ENCODE measurements around the gene NAT14. TPM values are rescaled to one million over a fixed set of nuclear protein-coding genes. Genes with fewer than 3 reads are reported as not detected.

The NAT14 gene
- total and polyA plus RNA-seq, 2 experiments from 2014 or later, result 56.5 to 138 TPM

- Histone ChIP-seq H3K4me3 (no peak overlapping the region), H3K4me1 (ENCODE audit: low read depth) (no peaks in the 10 kb centered on the region), H3K27ac (no peak overlapping the region), H3K9me3 (ENCODE audit: low read depth) (no peaks in the 10 kb centered on the region), H3K36me3 (no peaks in the 10 kb centered on the region), H3K27me3 (peaks cover 85% of the 10 kb centered on the region)
- DNase-seq (ENCODE audit: low read depth in 1 of 2, low spot score in 1 of 2), result no peak
- no peak for TF ChIP-seq CTCF (IDR thresholded peaks at IDR 0.05; ENCODE audit: low read depth, low read length)
Observed at GRCh38 chr19:55441319-55441691, 43.7 kb upstream of the NAT14 start.

- H3K4me3 ChIP-seq, result no peak overlapping the region
- H3K27ac ChIP-seq, result no peak overlapping the region
- no peaks in the 10 kb centered on the region for H3K36me3 ChIP-seq
- no peaks in the 10 kb centered on the region for H3K4me1 ChIP-seq (ENCODE audit: low read depth)
- no peak for TF ChIP-seq CTCF (IDR thresholded peaks at IDR 0.05; ENCODE audit: low read depth, low read length)
- DNase-seq (ENCODE audit: low read depth in 1 of 2, low spot score in 1 of 2), result no peak
- H3K9me3 ChIP-seq (ENCODE audit: low read depth), result no peaks in the 10 kb centered on the region
- H3K27me3 ChIP-seq, result peaks cover 90% of the 10 kb centered on the region
Observed at GRCh38 chr19:55441692-55442321, 43.2 kb upstream of the NAT14 start.

- Histone ChIP-seq H3K27ac (no peak overlapping the region), H3K36me3 (no peaks in the 10 kb centered on the region), H3K4me1 (ENCODE audit: low read depth) (no peaks in the 10 kb centered on the region), H3K4me3 (no peak overlapping the region), H3K27me3 (peaks cover 96% of the 10 kb centered on the region), H3K9me3 (ENCODE audit: low read depth) (no peaks in the 10 kb centered on the region)
- no peak for DNase-seq (ENCODE audit: low read depth in 1 of 2, low spot score in 1 of 2)
- no peak for TF ChIP-seq CTCF (IDR thresholded peaks at IDR 0.05; ENCODE audit: low read depth, low read length)
Observed at GRCh38 chr19:55442372-55442961, 42.5 kb upstream of the NAT14 start.

- no peak within 1 kb of the TSS for H3K4me3 ChIP-seq
- no peak for DNase-seq (ENCODE audit: low read depth in 1 of 2, low spot score in 1 of 2)
- peaks cover 100% of the 10 kb centered on the region for H3K27me3 ChIP-seq
- no peaks in the 10 kb centered on the region for H3K9me3 ChIP-seq (ENCODE audit: low read depth)
- no peaks in the 10 kb centered on the region for H3K4me1 ChIP-seq (ENCODE audit: low read depth)
- H3K27ac ChIP-seq, result no peak within 1 kb of the TSS
- H3K36me3 ChIP-seq, result no peaks in the 10 kb centered on the region
- TF ChIP-seq CTCF (IDR thresholded peaks at IDR 0.05; ENCODE audit: low read depth, low read length), result no peak
Observed at GRCh38 chr19:55443045-55443823, 41.8 kb upstream of the NAT14 start, which contains the start of gene SHISA7. SHISA7 (minus strand) TSS chr19:55443300; CDS start chr19:55442863, 437 bp downstream.

GRCh38 chr19:55443824-55444480 is 41.0 kb upstream of the NAT14 start:
- Histone ChIP-seq H3K9me3 (ENCODE audit: low read depth) (no peaks in the 10 kb centered on the region), H3K4me3 (no peak overlapping the region), H3K27me3 (peaks cover 100% of the 10 kb centered on the region), H3K4me1 (ENCODE audit: low read depth) (no peaks in the 10 kb centered on the region), H3K27ac (no peak overlapping the region), H3K36me3 (no peaks in the 10 kb centered on the region)
- no peak for TF ChIP-seq CTCF (IDR thresholded peaks at IDR 0.05; ENCODE audit: low read depth, low read length)
- DNase-seq (ENCODE audit: low read depth in 1 of 2, low spot score in 1 of 2), result no peak
